Parathyroid adenoma (tissue), 2 donors: ENCODE results near the gene APOOL.
"Not testable (repeated sequence)": the region's sequence is repeated elsewhere in the genome, so short reads cannot be mapped to it uniquely, and the experiment has no call there.

ENCODE experiments used
- H2AFZ ChIP-seq: fragments of 300-600 bp; sonication (generic); one replicate; pipeline ENCODE4 v1.7.0; 2017; ENCODE audit warnings: antibody characterized with exemption, mild to moderate bottlenecking
- H3K27ac ChIP-seq: fragments of 300-600 bp; sonication (generic); one replicate; pipeline ENCODE4 v1.7.0; 2017
- H3K27me3 ChIP-seq: fragments of 300-600 bp; sonication (generic); one replicate; pipeline ENCODE4 v1.7.0; 2017; ENCODE audit warnings: low read length; ENCODE audit not compliant: control insufficient read depth, insufficient read depth
- H3K36me3 ChIP-seq: fragments of 300-600 bp; sonication (generic); one replicate; pipeline ENCODE4 v1.7.0; 2017; ENCODE audit warnings: low read length; ENCODE audit not compliant: control insufficient read depth, insufficient read depth
- H3K4me1 ChIP-seq: fragments of 300-600 bp; sonication (generic); one replicate; pipeline ENCODE4 v1.7.0; 2017; ENCODE audit warnings: control low read depth
- H3K4me2 ChIP-seq: fragments of 300-600 bp; sonication (generic); one replicate; pipeline ENCODE4 v1.7.0; 2017; ENCODE audit warnings: low read length
- H3K4me3 ChIP-seq: fragments of 300-600 bp; sonication (generic); one replicate; pipeline ENCODE4 v1.7.0; 2017; ENCODE audit warnings: low read depth, low read length
- H3K79me2 ChIP-seq: fragments of 300-600 bp; sonication (generic); one replicate; pipeline ENCODE4 v1.7.0; 2017; ENCODE audit warnings: control low read depth
- H3K9ac ChIP-seq: fragments of 300-600 bp; sonication (generic); one replicate; pipeline ENCODE4 v1.7.0; 2017; ENCODE audit warnings: mild to moderate bottlenecking
- H3K9me3 ChIP-seq: fragments of 300-600 bp; sonication (generic); one replicate; pipeline ENCODE4 v1.7.0; 2017; ENCODE audit warnings: low read length; ENCODE audit not compliant: control insufficient read depth
- CTCF ChIP-seq: fragments of 300-600 bp; sonication (generic); IDR thresholded peaks from one replicate; pipeline ENCODE4 v1.7.0; 2017; ENCODE audit warnings: antibody characterized with exemption, mild to moderate bottlenecking
- donor health status: primary hyperparathyroidism.

Gene APOOL

GRCh38 chrX:85003655-85004244 is at the start of gene APOOL:
APOOL (plus strand) TSS chrX:85003877; CDS start chrX:85003913, 36 bp downstream.
- Histone ChIP-seq H2AFZ (peak within 1 kb of the TSS; percentile 83), H3K27ac (no peak within 1 kb of the TSS), H3K36me3 (no peaks in the 10 kb centered on the region), H3K9me3 (no peaks in the 10 kb centered on the region), H3K27me3 (no peaks in the 10 kb centered on the region), H3K9ac (peak within 1 kb of the TSS; percentile 28), H3K79me2 (no peaks in the 10 kb centered on the region), H3K4me2 (peak within 1 kb of the TSS; percentile 62), H3K4me1 (no peaks in the 10 kb centered on the region), H3K4me3 (peak within 1 kb of the TSS; percentile 66)
- TF ChIP-seq CTCF: no peak

GRCh38 chrX:84956304-84956703 is 47.4 kb upstream of the APOOL start:
- H3K27ac ChIP-seq: no peak overlapping the region
- H3K4me1 ChIP-seq: no peaks in the 10 kb centered on the region
- no peak for TF ChIP-seq CTCF
- no peaks in the 10 kb centered on the region for H3K27me3 ChIP-seq
- no peak overlapping the region for H3K9ac ChIP-seq
- H3K4me2 ChIP-seq: no peak overlapping the region
- no peaks in the 10 kb centered on the region for H3K9me3 ChIP-seq
- H3K79me2 ChIP-seq: no peaks in the 10 kb centered on the region
- no peak overlapping the region for H3K4me3 ChIP-seq
- no peak overlapping the region for H2AFZ ChIP-seq
- H3K36me3 ChIP-seq: no peaks in the 10 kb centered on the region

GRCh38 chrX:84974803-84975202 is 28.9 kb upstream of the APOOL start:
- H3K27ac ChIP-seq: no peak overlapping the region
- H3K36me3 ChIP-seq: no peaks in the 10 kb centered on the region
- no peaks in the 10 kb centered on the region for H3K27me3 ChIP-seq
- H3K9me3 ChIP-seq: no peaks in the 10 kb centered on the region
- no peak overlapping the region for H2AFZ ChIP-seq
- H3K9ac ChIP-seq: no peak overlapping the region
- no peak overlapping the region for H3K4me2 ChIP-seq
- no peaks in the 10 kb centered on the region for H3K4me1 ChIP-seq
- no peak overlapping the region for H3K4me3 ChIP-seq
- TF ChIP-seq CTCF: no peak
- H3K79me2 ChIP-seq: no peaks in the 10 kb centered on the region

GRCh38 chrX:84991739-84992138 is 11.9 kb upstream of the APOOL start:
- H3K4me2 ChIP-seq, H3K4me3 ChIP-seq, H3K9ac ChIP-seq, H3K27ac ChIP-seq, H3K79me2 ChIP-seq, H3K4me1 ChIP-seq, H3K27me3 ChIP-seq, H3K9me3 ChIP-seq, H3K36me3 ChIP-seq, H2AFZ ChIP-seq: not testable (repeated sequence)

GRCh38 chrX:84993150-84993549 is 10.5 kb upstream of the APOOL start:
- no peak overlapping the region for H2AFZ ChIP-seq
- no peak overlapping the region for H3K4me3 ChIP-seq
- H3K4me2 ChIP-seq: no peak overlapping the region
- no peaks in the 10 kb centered on the region for H3K4me1 ChIP-seq
- H3K27ac ChIP-seq: no peak overlapping the region
- H3K79me2 ChIP-seq: no peaks in the 10 kb centered on the region
- TF ChIP-seq CTCF: no peak
- no peaks in the 10 kb centered on the region for H3K36me3 ChIP-seq
- H3K27me3 ChIP-seq: no peaks in the 10 kb centered on the region
- H3K9ac ChIP-seq: no peak overlapping the region
- H3K9me3 ChIP-seq: no peaks in the 10 kb centered on the region
